Neutrophil (primary cell): Measurements from ENCODE around the gene TMEM62.

Experiments used
- H3K27ac ChIP-seq: fragments of 200-600 bp; sonication (generic); 2 replicates; pipeline ENCODE4 v1.5.1; 2016; ENCODE audit warnings: mild to moderate bottlenecking, moderate library complexity
- H3K27me3 ChIP-seq: fragments of 200-600 bp; sonication (generic); 2 replicates; pipeline ENCODE4 v1.6.0; 2016; ENCODE audit warnings: mild to moderate bottlenecking
- H3K36me3 ChIP-seq: fragments of 200-600 bp; sonication (generic); 2 replicates; pipeline ENCODE4 v1.5.1; 2017
- H3K4me1 ChIP-seq, 2 experiments: fragments of 200-600 bp in 1 of 2; sonication (generic) in 1 of 2; 1 replicate in 1 of 2; 2 replicates in 1 of 2; pipeline versions ENCODE4 v1.5.1 to v1.6.1; 2013 to 2016; ENCODE audit warnings: low read depth in 1 of 2, low read length in 1 of 2, mild to moderate bottlenecking in 1 of 2, moderate library complexity in 1 of 2; ENCODE audit not compliant: control insufficient read depth in 1 of 2, insufficient read depth in 1 of 2
- H3K4me3 ChIP-seq, 2 experiments: fragments of 200-600 bp in 1 of 2; sonication (generic) in 1 of 2; 1 replicate in 1 of 2; 2 replicates in 1 of 2; pipeline ENCODE4 v1.5.1; 2013 to 2016; ENCODE audit warnings: low read depth in 1 of 2, low read length in 1 of 2, mild to moderate bottlenecking in 1 of 2, moderate library complexity in 1 of 2
- H3K9me3 ChIP-seq: fragments of 200-600 bp; sonication (generic); 2 replicates; pipeline ENCODE4 v1.5.1; 2016
- TF ChIP-seq, protein P1 (sequence below): fragments of 200-600 bp; sonication (generic); IDR thresholded peaks from 2 replicates; pipeline ENCODE4 v1.5.1; 2016; ENCODE audit warnings: antibody characterized with exemption

The TMEM62 gene

DNA sequence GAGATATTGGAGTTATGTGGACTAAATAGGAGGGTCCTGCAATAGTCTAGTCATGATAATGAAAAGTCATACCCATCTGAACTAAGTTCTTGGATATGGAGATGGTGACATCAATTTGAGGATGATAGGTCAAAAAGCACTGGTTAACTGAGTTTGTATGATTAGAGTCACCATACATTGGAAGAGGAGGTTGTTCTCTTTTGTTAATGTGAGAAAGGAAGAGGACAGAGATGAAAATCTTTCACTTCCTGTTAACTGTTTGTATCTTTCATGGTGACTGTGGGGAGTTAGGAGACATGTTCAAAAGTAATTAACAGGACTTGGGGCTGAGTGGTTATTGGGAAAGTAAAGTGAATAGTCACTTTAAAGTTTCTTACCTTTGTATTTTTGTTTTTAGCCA lies 11.1 kb downstream of the TMEM62 start:
- peaks cover 48% of the 10 kb centered on the region for H3K36me3 ChIP-seq
- H3K27ac ChIP-seq: no peak overlapping the region
- no peaks in the 10 kb centered on the region for H3K4me1 ChIP-seq
- TF ChIP-seq, protein P1, sequence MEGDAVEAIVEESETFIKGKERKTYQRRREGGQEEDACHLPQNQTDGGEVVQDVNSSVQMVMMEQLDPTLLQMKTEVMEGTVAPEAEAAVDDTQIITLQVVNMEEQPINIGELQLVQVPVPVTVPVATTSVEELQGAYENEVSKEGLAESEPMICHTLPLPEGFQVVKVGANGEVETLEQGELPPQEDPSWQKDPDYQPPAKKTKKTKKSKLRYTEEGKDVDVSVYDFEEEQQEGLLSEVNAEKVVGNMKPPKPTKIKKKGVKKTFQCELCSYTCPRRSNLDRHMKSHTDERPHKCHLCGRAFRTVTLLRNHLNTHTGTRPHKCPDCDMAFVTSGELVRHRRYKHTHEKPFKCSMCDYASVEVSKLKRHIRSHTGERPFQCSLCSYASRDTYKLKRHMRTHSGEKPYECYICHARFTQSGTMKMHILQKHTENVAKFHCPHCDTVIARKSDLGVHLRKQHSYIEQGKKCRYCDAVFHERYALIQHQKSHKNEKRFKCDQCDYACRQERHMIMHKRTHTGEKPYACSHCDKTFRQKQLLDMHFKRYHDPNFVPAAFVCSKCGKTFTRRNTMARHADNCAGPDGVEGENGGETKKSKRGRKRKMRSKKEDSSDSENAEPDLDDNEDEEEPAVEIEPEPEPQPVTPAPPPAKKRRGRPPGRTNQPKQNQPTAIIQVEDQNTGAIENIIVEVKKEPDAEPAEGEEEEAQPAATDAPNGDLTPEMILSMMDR: no peak
- H3K9me3 ChIP-seq: no peaks in the 10 kb centered on the region
- no peak overlapping the region for H3K4me3 ChIP-seq
- H3K27me3 ChIP-seq: no peaks in the 10 kb centered on the region

DNA sequence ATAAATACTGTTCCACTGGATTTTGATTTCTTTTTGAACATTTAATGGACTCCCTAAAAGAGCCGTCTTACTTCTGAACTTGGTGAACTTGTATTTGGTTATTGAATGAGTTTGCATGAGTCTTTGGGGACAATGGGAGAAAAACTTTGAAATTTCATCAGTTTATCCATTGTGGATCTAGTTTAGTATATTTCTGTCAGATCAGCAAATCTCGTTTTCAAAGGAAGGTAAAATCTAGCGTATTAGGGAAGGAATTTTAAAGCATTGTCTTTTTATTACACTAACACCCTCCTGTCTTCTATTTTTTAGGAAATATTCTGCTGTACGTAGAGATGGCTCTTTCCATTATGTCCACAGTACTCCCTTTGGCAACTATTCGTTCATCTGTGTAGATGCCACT lies 12.8 kb downstream of the TMEM62 start:
- no peak overlapping the region for H3K4me3 ChIP-seq
- TF ChIP-seq, protein P1: no peak
- no peaks in the 10 kb centered on the region for H3K9me3 ChIP-seq
- peaks cover 43% of the 10 kb centered on the region for H3K36me3 ChIP-seq
- no peak overlapping the region for H3K27ac ChIP-seq
- H3K4me1 ChIP-seq: no peaks in the 10 kb centered on the region
- no peaks in the 10 kb centered on the region for H3K27me3 ChIP-seq

DNA sequence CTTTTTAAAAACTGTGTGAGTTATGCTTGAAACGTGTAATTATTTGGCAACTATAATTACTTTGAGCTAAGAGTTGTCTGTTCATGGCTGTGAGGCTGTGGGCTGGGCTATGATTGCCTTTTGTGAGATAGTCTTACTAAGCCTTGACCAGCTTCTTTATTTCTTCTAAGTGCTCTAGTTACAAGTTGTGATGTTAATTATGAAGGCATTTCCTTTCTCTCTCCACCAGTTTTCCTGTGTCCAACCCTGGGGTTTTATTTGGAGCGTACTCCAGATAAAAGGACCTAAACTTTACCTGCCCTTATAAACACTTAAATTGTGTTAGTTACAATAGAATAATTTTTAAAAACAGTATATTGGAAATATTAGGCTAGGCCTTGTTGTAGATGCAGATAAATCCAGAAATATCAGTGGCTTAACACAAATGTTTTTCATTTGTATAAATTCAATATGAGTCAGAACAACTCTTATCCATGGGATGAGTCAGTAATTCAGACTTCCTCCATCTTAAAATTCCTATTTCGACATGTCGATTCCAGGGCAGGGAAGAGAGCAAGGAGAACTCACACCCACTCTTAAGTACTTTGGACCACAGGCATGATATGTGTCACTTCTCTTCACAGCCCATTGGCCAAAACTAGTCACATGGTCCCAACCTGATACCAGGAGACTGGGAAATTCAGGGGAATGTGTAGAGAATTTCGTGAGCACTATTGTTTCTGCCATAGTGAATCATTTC lies 17.0 kb downstream of the TMEM62 start:
- TF ChIP-seq, protein P1: no peak
- H3K9me3 ChIP-seq: no peaks in the 10 kb centered on the region
- H3K27me3 ChIP-seq: no peaks in the 10 kb centered on the region
- H3K27ac ChIP-seq: no peak overlapping the region
- no peaks in the 10 kb centered on the region for H3K4me1 ChIP-seq
- H3K36me3 ChIP-seq: peaks cover 73% of the 10 kb centered on the region
- H3K4me3 ChIP-seq: no peak overlapping the region

DNA sequence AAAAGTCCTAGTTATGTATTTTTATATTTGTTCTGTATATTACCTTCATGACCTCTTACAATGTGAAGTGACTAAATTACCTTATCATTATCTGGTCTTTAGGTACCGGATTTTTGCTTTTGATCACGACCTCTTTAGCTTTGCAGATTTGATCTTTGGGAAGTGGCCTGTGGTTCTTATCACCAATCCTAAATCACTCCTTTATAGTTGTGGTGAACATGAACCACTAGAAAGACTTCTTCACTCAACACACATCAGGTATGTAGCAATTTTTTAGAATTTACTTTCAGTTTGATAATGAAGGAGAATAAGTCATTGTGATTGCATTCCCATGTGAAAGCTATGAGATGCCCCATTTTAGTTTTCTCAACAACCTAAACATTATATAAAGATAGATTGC lies 18.3 kb downstream of the TMEM62 start:
- Histone ChIP-seq H3K27me3 (no peaks in the 10 kb centered on the region), H3K27ac (no peak overlapping the region), H3K4me3 (no peak overlapping the region), H3K36me3 (peaks cover 76% of the 10 kb centered on the region), H3K4me1 (no peaks in the 10 kb centered on the region), H3K9me3 (no peaks in the 10 kb centered on the region)
- TF ChIP-seq, protein P1: no peak

DNA sequence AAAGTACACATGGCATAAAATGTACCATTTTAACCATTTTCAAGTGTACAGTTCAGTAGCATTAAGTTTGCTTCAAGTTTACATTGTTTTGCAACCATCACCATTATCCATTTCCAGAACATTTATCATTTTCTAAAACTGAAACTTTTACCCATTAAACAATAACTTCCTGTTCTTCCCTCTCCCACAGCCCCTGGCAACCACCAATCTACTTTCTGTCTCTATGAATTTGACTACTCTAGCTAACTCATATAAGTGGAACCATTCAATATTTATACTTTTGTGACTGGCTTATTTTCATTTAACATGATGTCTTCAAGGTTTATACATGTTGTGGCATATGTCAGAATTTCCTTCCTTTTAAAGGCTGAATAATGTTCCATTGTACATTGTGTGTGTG lies 19.9 kb downstream of the TMEM62 start:
- Histone ChIP-seq H3K27me3 (no peaks in the 10 kb centered on the region), H3K36me3 (peaks cover 69% of the 10 kb centered on the region), H3K9me3 (no peaks in the 10 kb centered on the region), H3K4me3 (no peak overlapping the region), H3K4me1 (no peaks in the 10 kb centered on the region), H3K27ac (no peak overlapping the region)
- TF ChIP-seq, protein P1: no peak
